ENCODE measurements around the gene DERL2.

Gene DERL2

DNA sequence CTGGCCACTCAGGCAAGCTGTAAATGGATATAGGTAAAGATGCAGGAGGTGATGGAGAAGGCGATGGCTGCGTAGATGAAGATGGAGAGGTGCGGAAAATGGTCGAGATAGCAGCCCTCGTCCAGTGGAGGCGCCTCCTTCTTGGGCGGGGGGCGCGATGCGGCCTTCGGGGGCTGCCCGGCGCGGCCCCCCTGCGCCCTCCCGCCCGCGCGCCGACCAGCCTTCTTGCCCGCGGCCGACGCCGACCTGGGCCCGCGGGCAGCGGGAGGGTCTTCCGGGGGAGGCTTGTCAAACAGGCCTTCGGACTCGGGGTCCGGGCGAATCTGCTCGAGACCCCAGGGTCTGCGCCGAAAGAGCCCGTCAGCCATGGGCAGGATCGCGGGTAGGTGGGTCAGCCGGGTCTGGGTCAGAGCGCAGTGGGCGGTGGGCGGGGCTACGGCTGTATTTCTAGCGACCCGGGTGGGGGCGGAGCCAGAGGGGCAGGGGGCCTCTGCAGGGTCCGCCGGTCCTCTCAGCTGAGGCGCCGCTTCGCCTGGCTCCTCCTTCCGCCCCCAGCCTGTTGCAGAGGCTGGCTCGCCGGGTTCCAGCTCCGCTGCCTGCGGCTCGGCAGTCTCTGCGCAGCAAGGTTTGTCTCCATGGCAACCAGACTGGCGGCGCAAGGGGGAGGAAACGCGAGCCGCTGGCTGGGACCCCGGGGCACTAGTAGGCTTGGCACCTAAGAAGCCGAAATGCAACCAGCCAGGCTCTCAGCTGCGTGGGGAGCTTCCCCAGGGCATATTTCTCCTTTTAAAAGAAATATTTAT lies 14.8 kb upstream of the DERL2 start:
- peak; percentile 63 for DNase-seq (ENCODE audit: low read depth)

DNA sequence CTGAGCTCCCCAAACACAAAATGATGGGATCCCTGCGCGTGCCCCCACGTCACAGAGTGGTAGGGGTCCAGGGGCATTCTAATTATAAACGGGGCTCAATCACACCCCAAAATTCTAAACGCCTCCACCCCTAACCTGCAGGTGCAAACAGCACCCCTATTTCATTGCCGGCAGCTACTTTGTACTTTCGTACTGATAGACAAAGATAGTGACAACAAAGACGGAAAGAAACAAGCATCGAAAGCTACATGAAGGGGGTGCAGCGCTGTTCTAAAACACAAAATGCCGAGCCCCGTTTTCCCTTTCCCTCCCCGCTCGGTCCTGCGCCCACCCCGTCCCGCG lies 14.2 kb upstream of the DERL2 start:
- no peak for DNase-seq (ENCODE audit: low read depth)

DNA sequence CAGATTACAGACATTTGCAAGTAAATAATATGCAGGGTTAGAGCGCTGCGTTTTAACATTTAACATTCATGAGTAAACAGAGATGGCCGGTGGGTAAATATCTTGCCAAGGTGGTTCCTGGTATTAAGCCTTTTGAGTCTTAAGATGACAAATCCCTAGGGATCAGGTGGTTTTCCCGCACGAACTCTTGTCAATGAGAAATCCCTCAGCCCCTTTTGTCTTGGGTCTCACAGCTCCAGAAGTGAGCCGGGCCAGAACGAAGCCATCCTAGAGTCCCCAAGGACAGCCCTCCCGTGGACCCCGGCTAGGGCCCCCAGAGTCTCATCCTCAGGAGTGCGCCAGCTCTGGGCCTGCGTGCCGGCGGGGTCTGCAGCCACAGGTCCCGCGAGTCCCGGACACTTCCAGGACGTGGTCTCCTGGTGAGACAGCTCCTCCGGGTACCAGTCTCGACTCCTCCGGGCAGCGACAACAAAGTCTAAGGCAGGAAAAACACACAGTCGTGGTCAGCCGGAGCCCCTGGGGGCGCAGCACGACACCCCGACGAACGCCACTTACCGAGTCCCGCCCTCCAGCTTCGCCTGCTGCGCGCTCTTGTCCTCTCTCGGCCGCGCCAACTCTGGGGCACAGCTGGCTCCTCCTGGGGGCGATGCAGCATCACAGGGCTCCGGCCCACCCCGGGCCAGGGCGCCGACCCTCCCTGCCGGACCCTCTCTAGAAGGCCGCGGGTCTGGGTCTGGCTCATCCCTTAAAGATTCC lies 13.7 kb upstream of the DERL2 start:
- no peak for DNase-seq (ENCODE audit: low read depth)

DNA sequence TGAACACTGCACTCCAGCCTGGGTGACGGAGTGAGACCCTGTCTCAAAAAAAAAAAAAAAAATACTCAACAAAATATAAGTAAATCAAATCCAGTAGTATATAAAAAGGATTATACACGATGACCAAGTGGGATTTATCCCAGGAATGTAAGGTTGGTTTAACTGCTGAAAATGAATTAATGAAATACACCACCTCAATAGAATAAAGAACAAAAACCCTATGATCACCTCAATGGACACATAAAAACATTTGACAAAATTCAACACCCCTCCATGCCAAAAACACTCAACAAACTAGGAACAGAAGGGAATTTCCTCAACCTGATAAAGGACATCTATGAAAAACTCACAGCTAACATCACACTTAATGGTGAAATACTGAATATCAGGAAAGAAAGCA lies 7.0 kb upstream of the DERL2 start:
- no peak for DNase-seq (ENCODE audit: low read depth)

DNA sequence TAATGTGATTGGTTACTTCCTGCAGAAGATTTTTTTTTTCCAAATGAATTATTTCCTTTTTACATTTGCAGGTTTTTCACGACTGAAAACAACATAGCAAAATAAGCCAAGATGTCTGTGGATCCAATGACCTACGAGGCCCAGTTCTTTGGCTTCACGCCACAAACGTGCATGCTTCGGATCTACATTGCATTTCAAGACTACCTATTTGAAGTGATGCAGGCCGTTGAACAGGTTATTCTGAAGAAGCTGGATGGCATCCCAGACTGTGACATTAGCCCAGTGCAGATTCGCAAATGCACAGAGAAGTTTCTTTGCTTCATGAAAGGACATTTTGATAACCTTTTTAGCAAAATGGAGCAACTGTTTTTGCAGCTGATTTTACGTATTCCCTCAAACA lies 2.8 kb upstream of the DERL2 start:
- no peak for DNase-seq (ENCODE audit: low read depth)

DNA sequence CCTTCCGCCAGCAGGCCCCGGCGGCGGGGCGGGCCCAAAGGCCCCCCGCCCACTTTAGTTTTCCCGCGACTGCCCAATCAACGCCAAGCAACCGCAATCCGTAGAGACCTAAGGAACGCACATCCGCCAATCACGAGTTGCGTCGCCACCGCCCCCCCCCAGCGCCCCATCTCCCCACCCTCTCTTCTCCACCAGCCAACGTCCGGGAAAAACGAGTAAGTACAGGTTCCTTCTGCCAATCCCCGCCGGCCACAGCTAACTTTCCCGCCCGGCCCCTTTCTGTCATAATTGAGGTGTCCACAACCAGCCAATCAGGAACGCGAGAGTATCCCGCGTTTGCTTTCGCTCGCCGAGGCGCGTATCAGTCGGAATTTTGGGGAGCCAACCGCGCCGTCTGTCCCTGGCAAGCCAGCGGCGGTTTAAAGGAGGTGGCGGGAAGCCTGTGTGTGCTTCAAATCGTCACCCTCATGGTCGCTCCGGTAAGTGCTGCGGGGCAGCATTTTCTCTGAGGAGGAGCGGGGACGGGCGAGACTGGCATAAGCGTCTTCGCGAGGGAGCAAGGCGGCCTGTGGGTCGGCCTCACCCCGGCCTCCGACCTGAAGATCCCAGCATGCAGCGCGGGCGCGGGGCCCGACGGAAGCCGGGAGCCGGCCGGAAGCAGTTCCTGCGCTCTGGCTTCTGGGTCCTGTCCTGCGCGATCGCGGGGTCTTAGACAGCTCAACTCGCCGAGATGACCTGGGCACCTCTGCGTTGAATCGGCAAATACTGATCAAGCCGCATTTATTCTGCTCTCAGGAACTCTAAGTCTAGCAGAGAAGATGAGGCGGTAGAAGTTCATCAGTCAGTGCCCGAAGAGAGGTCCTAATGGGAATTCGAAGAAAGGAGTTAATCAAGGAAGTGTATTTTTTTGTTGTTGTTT lies 487 bp upstream of the DERL2 start, which contains the start of gene MIS12:
MIS12 (plus strand) TSS at position 361 of the 919 bp plus-strand sequence. CDS start 2,297 bp downstream, outside the sequence.
- peak; percentile 97 for DNase-seq (ENCODE audit: low read depth)

DNA sequence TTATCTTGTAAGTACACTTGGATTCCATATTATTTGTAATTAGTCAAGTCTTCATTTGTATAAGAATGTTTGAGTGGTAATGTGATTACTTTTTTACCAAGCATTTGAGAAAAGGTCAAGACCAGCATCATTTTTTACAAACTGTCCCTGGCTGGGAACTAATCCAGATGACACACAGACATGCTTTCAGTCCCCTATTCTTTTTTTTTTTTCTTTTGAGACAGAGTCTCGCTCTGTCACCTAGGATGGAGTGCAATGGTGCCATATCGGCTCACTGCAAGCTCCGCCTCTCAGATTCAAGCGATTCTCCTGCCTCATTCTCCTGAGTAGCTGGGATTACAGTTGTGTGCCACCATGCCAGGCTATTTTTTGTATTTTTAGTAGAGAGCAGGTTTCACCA lies 4.5 kb downstream of the DERL2 start:
- DNase-seq (ENCODE audit: low read depth), result no peak

DNA sequence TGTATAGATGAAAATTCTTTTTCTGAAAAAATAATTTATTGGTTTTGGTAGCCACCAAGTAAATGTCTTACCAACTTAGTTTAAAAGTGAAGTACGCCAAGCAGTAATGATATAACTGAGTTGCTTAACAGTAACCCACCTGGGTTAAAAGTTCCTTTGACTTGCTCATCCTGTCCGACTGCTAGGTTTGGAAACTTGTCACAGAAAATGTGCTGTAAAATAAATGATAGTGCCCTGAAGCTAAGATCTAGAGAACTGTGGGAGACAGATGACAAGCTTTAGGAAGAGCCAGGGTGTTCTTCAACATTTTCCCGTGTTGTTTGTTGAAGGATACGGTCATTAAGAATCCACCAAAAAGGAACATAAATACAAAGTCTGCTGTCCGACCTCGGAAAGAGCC lies 5.0 kb downstream of the DERL2 start:
- DNase-seq (ENCODE audit: low read depth), result no peak

DNA sequence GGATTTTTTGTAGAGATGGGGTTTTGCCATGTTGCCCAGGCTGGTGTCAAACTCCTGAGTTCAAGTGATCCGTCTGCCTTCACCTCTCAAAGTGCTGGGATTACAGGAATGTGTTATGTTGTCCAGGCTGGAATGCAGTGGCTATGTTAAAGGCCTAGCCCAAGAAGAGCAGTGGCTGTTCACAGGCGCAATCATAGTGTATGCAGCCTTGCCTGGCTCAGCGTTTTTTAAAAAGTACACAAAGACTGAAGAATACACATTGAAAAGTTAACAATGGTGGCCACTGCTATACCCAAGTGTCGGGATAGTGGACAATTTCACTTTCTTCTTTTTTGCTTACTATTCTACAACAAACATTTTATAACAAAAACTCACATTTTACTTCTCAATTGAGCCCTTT lies 7.0 kb downstream of the DERL2 start:
- no peak for DNase-seq (ENCODE audit: low read depth)

DNA sequence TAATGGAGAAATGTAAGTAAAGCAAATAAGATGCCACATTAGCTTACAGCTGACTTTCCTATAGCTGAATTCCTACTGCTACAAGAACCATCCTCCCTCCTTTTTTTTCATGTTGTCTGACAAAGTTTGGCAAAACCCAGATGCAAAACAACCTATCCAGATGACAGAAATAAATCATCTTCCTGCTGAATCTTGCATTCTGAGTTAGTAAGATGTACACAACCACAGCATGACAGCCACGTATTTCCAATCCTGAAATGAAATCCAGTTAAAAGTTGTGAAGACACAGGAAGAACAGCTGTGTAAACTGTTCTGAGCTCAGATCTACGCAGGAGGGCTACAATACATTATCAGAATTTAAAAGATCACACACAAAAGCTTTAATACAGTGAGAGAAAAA lies 12.1 kb downstream of the DERL2 start:
- DNase-seq (ENCODE audit: low read depth), result no peak

DNA sequence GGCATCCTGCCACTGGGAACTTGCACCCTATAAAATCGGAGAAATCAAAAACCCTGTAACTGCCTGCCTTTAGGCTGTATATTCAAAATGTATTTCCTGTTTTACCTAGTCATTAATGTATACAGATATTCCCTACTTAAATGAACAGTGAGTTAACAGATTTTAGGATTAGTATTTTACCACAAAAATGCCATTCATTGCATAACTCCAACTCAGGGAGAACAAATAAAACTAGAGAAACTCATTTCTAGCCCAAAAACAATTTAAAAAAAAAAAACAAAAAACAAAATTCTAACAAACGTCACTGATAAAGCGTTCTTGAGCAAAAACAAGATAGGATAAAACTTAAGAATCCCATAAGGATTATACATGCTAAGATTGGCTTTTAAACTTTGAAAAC lies 13.5 kb downstream of the DERL2 start:
- no peak for DNase-seq (ENCODE audit: low read depth)

DNA sequence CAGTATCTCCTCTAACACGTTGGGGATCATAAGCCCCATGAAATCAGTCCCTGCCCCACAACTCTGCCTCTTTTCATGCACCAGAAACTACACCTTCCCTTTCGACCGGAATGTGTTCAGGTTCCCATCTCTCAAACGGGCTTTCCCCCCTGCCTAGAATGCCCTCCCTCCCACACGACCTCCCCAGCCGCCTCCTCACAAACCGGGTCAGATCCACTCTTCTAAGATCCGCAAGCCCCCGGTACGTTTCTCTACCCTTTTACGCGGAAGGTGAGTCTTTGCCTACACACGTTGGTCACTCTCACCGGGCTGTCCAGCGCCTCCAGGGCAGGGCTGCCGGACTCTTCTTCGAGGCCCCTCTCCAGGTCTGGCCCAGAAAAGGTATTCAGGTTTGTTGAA lies 17.9 kb downstream of the DERL2 start:
- DNase-seq (ENCODE audit: low read depth), result no peak

DNA sequence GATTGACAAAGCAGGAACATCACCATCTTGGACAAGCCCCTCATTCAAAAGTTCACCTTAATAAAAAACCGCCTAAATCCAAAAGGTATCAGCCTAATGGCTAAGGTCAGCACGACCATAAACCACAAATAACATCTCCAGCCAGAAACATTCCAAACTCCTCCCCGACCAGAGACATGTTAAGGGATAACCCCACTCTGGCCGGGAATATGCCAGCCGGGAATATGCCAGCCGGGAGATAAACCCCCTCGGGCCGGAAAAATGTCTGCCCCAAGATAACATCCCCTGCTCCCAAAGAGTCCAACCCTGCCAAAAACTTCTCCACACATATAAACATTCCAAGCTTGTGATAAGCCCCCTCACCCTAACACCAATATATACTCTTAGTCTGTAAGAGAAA lies 18.6 kb downstream of the DERL2 start:
- no peak for DNase-seq (ENCODE audit: low read depth)

DNA sequence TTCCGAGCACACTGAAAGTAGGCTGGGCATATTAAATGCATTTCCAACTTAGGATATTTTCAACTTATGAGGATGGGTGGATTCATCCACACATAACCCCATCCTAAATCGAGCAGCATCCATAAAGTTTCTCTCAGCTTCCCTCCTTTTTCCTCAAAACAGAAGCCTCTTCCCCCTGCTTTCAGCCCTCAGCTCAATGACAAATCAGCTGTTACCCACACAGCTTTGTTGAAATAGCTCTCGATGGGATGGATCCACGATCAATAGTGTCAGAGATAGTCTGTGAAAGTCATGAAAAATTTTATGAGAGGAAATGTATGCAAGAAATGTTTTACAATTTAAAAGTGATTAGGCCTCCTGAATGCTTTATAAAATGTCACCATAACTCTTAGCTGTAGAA lies 19.7 kb downstream of the DERL2 start:
- DNase-seq (ENCODE audit: low read depth), result no peak

DNA sequence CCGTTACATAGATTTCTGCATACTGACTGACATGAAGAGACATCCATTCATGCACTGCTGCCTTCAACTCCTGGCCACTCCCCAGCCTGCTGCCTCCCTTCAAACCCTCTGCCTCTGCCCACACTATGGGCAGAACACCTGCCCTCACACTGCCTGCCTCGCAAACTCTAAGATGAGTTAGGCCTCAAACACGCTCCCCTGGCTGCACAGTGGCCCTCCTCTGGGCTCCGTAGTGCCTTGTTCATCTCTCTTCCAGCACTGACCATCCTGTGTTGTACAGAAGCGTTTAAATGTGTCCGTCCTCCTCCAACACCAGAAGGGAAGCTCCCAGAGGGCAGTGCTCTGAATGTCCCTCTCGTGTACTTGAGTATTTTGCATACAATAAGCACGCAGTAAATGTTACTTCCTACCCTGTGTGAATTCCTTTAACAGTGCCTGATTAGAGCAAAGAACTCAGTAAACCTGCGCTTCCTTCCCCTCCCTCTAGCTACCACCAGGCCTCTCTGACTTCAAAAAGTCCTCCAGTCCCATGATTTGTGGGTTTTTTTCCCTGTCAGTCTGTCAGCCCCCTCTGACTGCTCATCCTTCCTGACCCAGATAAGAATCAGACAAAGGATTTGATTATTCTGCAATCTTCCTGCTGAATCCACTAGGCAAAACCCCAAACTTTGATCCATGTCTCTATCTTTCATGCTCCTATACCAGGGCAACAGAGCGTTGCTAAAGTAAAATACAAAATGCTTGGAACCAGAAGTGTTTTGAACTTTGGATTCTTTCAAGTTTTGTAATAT lies 21.1 kb downstream of the DERL2 start:
- no peak for DNase-seq (ENCODE audit: low read depth)

DNA sequence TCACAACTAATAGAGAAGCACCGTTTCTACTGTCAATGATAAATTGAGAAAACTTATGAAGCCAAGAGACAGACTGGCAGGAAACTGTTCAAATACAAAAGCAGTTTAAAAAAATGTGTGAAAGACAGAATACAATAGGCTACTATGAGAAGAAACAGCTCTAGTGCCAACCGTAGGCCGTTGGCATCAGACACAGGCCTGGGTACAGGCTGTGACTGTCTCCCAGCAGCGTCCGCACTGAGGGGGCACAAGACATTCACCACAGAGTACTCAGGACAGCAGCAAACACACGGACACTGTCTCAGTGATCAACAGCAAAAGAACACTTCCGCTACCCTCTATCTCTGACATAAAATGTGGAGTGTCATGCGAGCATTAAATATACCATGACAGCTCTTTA lies 39.2 kb downstream of the DERL2 start:
- DNase-seq (ENCODE audit: low read depth), result no peak

DNA sequence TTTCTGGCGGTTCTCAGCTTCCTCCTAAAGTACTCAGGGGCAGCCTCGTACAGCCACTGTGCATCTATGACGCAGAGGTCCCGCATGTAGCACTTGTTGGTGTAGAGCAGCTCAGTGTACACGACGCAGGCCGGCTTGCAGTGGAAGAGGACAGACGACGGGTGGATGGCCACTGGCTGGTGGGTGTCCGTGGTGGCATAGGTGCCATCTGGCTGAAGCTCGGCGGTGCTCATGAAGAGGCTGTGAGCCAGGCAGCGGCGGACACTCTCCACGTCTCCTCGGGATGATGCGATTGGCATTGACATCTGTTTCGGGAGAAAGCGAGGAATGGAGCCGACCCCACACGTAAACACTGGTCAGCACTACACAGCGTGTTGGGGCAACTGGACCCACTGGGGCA lies 41.8 kb downstream of the DERL2 start:
- DNase-seq (ENCODE audit: low read depth), result no peak

DNA sequence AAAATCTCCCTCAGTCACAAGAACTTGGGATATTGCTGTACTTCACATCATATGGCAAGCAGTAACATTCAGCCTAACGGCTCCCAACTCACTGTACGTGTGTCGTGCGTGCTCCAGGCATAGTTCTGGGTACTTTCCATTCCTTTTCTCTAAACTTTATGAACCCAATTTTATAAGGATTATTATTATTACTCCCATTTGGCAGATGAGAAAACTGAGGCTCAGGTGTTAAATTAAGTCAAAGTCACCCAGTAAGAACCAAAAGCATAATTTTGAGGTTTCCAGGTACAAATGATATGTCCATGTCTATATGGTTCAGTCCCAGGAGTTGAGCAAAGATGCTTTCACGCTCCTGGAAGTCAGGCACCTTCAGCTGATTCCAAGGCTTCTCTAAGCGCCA lies 42.2 kb downstream of the DERL2 start:
- DNase-seq (ENCODE audit: low read depth), result no peak

DNA sequence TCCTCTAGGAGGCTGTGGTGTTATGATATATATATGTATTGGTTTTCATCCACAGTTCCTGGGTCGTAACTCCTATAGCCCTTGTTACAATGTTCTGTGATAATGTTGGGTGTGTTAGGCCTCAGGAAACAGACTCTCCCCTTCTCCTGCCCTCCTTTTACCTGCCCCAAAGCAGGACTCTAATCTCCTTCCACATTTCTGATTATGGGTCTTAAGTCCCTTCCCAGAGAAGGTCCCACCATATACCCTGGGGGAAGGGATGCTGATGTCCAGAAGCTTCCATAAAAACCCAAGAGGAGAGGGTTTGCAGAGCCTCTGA lies 46.6 kb downstream of the DERL2 start:
- DNase-seq (ENCODE audit: low read depth), result no peak

DNA sequence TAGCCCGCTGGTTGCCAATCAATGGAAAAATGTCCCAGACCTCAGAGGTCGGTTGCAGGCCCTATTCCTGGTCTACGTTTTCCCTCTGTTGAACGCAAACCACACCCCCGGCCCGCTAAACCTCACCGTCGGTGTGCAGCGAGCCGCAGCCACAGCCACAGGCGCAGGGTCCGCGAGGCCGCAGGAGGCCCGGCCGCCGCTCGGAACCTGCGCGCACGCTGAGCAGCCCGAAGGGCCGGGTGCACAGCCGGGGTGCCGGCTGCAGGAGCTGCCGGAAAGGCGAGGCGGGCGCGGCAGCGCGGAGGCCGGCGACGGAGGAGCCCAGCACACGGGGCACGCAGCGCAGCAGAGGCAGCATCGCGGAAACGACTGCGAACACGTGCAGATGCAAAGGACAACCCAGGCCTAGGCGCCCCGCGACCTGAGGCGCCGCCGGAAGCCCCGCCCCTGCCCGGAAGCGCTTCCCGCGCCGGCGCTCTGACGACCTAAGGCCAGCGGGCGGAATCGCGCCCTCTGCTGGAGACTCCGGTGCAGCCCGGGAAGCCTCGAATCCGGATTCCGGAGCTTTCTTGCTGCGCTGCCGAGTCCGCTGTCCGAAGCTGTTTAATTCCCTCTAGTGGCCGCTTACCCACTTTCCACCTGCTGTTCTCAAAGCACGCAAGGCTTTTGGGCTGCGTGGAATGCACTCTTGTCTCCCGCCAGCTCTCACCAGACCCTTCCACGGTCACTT lies 47.1 kb downstream of the DERL2 start, which contains the start of gene C1QBP:
C1QBP (minus strand) TSS at position 440 of the 730 bp plus-strand sequence; CDS start at position 358, 82 bp downstream.
- peak; percentile 88 for DNase-seq (ENCODE audit: low read depth)

DNA sequence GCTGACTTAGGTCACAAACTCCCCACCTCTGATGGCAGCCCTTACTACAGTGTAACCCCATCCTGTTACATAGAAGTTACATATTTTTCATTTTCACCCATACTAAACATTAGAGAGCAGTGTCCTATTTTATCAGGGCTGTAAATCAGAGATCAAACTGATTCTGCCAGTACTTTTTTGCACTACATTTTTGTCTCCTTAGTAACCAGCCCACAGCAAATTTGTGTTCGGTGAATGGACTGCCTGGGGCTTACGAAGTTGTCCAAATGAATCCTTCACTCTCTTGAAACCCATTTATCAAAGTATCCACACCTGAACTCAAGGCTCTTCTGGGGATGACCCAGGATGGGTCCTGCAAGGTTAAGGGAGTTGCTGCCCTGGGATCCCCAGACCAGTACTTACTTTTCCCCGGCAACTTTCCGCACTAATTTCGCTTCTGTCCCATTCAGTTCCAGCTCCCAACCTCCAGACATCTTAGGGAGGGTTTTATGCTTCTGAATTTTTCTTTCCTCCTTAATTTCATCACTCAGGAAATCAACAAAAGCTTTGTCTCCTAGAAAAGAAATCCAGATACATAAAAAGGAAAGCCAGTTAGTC lies 48.2 kb downstream of the DERL2 start:
- no peak for DNase-seq (ENCODE audit: low read depth)

Measured in activated gamma-delta T cell treated with anti-CD3 and anti-CD28 coated beads, Interleukin-2, amount 50 U/mL, for 16 hours (primary cell).